GM20431 (cell line): ENCODE data around the gene RERG.

Experiments used
- in situ Hi-C: fragments of 300-500 bp; cut with MseI, MboI; formaldehyde crosslinking; loops from one replicate; pipeline ENCODE4 v1.15.0; 2020; ENCODE audit warnings: low sequenced_read_pairs; ENCODE audit not compliant: unreplicated experiment

The RERG gene

GRCh38 chr12:15194456-15195368, 26.5 kb downstream of the RERG start:
- in situ Hi-C loops, result no loop called here

- in situ Hi-C loops, result no loop called here
Observed at GRCh38 chr12:15193946-15194345, 27.3 kb downstream of the RERG start.

GRCh38 chr12:15192720-15193119, 28.5 kb downstream of the RERG start:
- in situ Hi-C loops, result no loop called here

- in situ Hi-C loops, result no loop called here
Observed at GRCh38 chr12:15188127-15188526, 33.1 kb downstream of the RERG start.

- in situ Hi-C loops, result no loop called here
Observed at GRCh38 chr12:15186597-15186996, 34.6 kb downstream of the RERG start.

- in situ Hi-C loops, result no loop called here
Observed at GRCh38 chr12:15184484-15184883, 36.7 kb downstream of the RERG start.

GRCh38 chr12:15183821-15184220, 37.4 kb downstream of the RERG start:
- in situ Hi-C loops, result no loop called here

- in situ Hi-C loops, result no loop called here
Observed at GRCh38 chr12:15181017-15181683, 40.1 kb downstream of the RERG start.

- in situ Hi-C loops, result no loop called here
Observed at GRCh38 chr12:15180325-15180724, 40.9 kb downstream of the RERG start.

GRCh38 chr12:15179672-15180071, 41.5 kb downstream of the RERG start:
- in situ Hi-C loops, result no loop called here

GRCh38 chr12:15173142-15173541, 48.1 kb downstream of the RERG start:
- in situ Hi-C loops, result no loop called here

GRCh38 chr12:15172060-15172822, 49.0 kb downstream of the RERG start:
- in situ Hi-C loops, result no loop called here

- in situ Hi-C loops, result no loop called here
Observed at GRCh38 chr12:15171012-15171655, 50.1 kb downstream of the RERG start.

GRCh38 chr12:15168026-15168678, 53.1 kb downstream of the RERG start:
- in situ Hi-C loops, result no loop called here

GRCh38 chr12:15165012-15165659, 56.1 kb downstream of the RERG start:
- in situ Hi-C loops, result no loop called here

- in situ Hi-C loops, result no loop called here
Observed at GRCh38 chr12:15163030-15163976, 57.9 kb downstream of the RERG start.

- in situ Hi-C loops, result no loop called here
Observed at GRCh38 chr12:15158083-15158482, 63.1 kb downstream of the RERG start.

- in situ Hi-C loops, result no loop called here
Observed at GRCh38 chr12:15157269-15157671, 63.9 kb downstream of the RERG start.
